GM12874 (cell line): ENCODE data around the gene METTL21A.

Source experiments
- CTCF ChIP-seq: IDR thresholded peaks from 2 replicates; pipeline ENCODE4 v1.5.1; 2011; ENCODE audit warnings: low read depth, mild to moderate bottlenecking, control low read depth, low read length, moderate library complexity; ENCODE audit not compliant: insufficient read depth

Gene METTL21A

GRCh38 chr2:207584952-207585351 lies 40.2 kb downstream of the METTL21A start:
- no peak for TF ChIP-seq CTCF

GRCh38 chr2:207571370-207571769 lies 53.8 kb downstream of the METTL21A start:
- no peak for TF ChIP-seq CTCF

GRCh38 chr2:207567671-207568070 lies 57.5 kb downstream of the METTL21A start:
- no peak for TF ChIP-seq CTCF

GRCh38 chr2:207565736-207566500 lies 59.3 kb downstream of the METTL21A start:
- no peak for TF ChIP-seq CTCF
